ENCODE data around the gene SGCD. TPM values are rescaled to one million over a fixed set of nuclear protein-coding genes. Genes with fewer than 3 reads are reported as not detected.

Gene SGCD
- polyA plus RNA-seq, 1 experiment, result 25.2 TPM

GRCh38 chr5:156332245-156332644 is 5.3 kb downstream of the SGCD start:
- Histone ChIP-seq H3K27me3 (ENCODE audit: control insufficient read depth, insufficient read depth, low read length) (no peaks in the 10 kb centered on the region), H3K4me3 (ENCODE audit: low read depth, low read length) (no peak overlapping the region), H3K9me3 (ENCODE audit: control insufficient read depth, insufficient read depth, low read length) (no peaks in the 10 kb centered on the region), H3K27ac (ENCODE audit: low read depth, low read length) (no peak overlapping the region)
- DNase-seq (ENCODE audit: low read depth, low spot score), result no peak
- TF ChIP-seq CTCF (IDR thresholded peaks at IDR 0.05; ENCODE audit: low read depth, low read length), result no peak
- ChIA-PET CTCF (no interaction called here), POLR2A (no interaction called here)

- no peak for TF ChIP-seq CTCF (IDR thresholded peaks at IDR 0.05; ENCODE audit: low read depth, low read length)
- ChIA-PET POLR2A (no interaction called here), CTCF (no interaction called here)
- no peak for DNase-seq (ENCODE audit: low read depth, low spot score)
- Histone ChIP-seq H3K4me3 (ENCODE audit: low read depth, low read length) (no peak overlapping the region), H3K27ac (ENCODE audit: low read depth, low read length) (no peak overlapping the region), H3K9me3 (ENCODE audit: control insufficient read depth, insufficient read depth, low read length) (no peaks in the 10 kb centered on the region), H3K27me3 (ENCODE audit: control insufficient read depth, insufficient read depth, low read length) (no peaks in the 10 kb centered on the region)
These were observed 12.3 kb downstream of the SGCD start for GRCh38 chr5:156339139-156339841.

DNA sequence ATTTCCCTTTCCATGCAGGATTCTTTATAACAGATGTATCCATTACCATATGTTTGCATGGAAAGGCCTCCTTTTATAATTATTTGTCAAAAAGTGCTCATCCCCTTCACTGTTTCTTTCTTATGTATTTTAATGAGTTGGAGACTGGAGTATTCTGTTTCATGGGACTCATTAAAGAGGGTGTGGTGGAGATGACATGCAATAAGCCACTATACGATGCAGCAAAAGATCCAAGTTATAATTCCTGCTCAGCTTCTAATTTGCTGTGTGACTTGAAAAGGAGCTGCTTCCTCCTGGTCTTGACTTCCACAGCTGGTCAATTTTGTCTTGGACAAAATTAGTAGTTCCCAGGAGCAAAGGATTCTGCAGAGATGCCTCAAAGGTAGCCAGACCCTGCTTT is 13.9 kb downstream of the SGCD start:
- DNase-seq (ENCODE audit: low read depth, low spot score), result no peak
- CTCF ChIA-PET, result interaction anchor here (0.6 kb wide), 1 partner anchor 1341 kb away, joined by 6 read pairs; no protein-coding TSS in a partner anchor
- TF ChIP-seq CTCF (IDR thresholded peaks at IDR 0.05; ENCODE audit: low read depth, low read length), result no peak
- Histone ChIP-seq H3K27ac (ENCODE audit: low read depth, low read length) (no peak overlapping the region), H3K9me3 (ENCODE audit: control insufficient read depth, insufficient read depth, low read length) (no peaks in the 10 kb centered on the region), H3K27me3 (ENCODE audit: control insufficient read depth, insufficient read depth, low read length) (no peaks in the 10 kb centered on the region), H3K4me3 (ENCODE audit: low read depth, low read length) (no peak overlapping the region)
- POLR2A ChIA-PET, result no interaction called here

- H3K4me3 ChIP-seq (ENCODE audit: low read depth, low read length), result no peak overlapping the region
- POLR2A ChIA-PET, result no interaction called here
These were observed 23.3 kb downstream of the SGCD start for GRCh38 chr5:156350256-156350655.

More at GRCh38 chr5:156350256-156350655, 23.3 kb downstream of the SGCD start:
- TF ChIP-seq CTCF (IDR thresholded peaks at IDR 0.05; ENCODE audit: low read depth, low read length), result no peak
- no peak for DNase-seq (ENCODE audit: low read depth, low spot score)
- Histone ChIP-seq H3K9me3 (ENCODE audit: control insufficient read depth, insufficient read depth, low read length) (no peaks in the 10 kb centered on the region), H3K27ac (ENCODE audit: low read depth, low read length) (no peak overlapping the region), H3K27me3 (ENCODE audit: control insufficient read depth, insufficient read depth, low read length) (no peaks in the 10 kb centered on the region)
- CTCF ChIA-PET, result interaction anchor here (0.7 kb wide), 1 partner anchor 58 kb away, joined by 3 read pairs; no protein-coding TSS in a partner anchor
